GM19023 (cell line): ENCODE results near the gene PPIL6.
"Not testable (repeated sequence)": the region's sequence is repeated elsewhere in the genome, so short reads cannot be mapped to it uniquely, and the experiment has no call there.

Experiments
- ATAC-seq: cut with Tn5 transposase; IDR thresholded peaks from one replicate; pipeline ENCODE4 v1.9.1; 2021; ENCODE audit warnings: mild to moderate bottlenecking, moderate library complexity; ENCODE audit not compliant: unreplicated experiment

Gene PPIL6

DNA sequence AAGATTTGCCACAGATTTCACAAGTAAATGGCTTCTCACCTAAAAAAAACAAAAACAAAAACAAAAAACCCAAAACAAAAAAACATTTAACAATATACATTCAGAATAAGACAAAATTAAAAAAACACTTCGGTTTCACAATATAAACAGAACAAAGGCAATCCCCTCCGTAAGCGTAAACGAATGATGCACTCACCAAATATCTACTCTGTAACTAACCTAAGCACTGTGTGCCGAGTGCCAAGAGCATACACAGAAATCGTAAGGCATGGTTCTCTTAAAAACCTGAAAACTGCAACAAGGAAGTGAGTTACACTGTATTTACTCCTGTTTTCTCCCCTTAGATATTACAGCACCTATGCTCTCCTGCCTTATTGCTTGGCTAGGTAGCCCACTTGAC is 27.3 kb upstream of the PPIL6 start:
- ATAC-seq = no peak

DNA sequence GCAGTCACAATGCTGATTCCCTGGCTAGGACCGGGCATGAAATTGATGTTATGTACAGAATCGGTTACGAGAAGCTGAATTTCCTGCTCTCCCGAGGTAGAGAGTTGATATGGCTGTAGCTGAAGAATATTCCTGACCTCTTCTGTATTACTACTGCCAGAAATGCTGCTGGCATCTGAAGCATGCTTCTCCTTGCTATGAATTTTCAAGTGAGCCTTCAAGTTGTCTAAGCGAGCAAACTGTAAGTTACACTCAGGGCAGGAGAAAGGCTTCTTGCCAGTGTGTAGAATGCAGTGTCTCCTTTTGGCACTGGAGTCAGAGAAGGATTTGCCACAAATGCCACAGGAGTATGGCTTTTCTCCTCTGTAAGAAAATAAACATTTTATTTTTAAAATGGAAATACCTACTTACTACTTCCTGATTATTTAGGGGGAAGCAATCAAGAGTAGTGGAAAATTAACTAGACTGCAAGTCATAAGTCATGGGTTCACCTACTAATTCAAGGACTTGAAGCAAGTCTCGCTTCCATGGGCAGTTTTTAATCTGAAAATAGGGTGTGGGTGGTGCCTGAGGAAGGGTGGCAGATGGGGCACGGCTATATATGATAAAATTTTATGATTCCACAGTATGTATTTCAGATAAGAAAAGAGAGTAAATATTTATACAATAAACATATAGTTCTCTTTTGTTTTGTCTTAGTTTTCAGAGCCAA is 25.9 kb upstream of the PPIL6 start:
- ATAC-seq = no peak

DNA sequence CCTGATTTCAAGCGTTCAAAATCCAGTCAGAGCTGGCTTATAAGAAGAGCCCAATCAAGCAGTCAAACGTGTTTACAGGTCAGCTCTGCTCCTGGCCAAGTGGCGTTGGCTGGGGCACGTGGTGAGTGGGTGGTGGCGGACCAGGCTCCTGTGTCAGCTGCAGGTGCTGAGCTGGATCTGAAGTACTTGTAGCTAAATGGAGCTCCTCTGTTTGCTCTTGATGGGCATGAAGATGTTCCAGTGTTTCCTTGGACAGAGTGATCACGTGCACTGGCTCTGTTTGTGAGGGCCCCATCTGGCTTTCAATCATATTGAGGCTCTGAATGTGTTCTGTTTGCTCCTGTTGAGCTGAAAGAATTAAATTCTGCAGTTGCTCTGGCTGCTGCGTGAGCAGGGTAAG is 25.3 kb upstream of the PPIL6 start:
- no peak for ATAC-seq

DNA sequence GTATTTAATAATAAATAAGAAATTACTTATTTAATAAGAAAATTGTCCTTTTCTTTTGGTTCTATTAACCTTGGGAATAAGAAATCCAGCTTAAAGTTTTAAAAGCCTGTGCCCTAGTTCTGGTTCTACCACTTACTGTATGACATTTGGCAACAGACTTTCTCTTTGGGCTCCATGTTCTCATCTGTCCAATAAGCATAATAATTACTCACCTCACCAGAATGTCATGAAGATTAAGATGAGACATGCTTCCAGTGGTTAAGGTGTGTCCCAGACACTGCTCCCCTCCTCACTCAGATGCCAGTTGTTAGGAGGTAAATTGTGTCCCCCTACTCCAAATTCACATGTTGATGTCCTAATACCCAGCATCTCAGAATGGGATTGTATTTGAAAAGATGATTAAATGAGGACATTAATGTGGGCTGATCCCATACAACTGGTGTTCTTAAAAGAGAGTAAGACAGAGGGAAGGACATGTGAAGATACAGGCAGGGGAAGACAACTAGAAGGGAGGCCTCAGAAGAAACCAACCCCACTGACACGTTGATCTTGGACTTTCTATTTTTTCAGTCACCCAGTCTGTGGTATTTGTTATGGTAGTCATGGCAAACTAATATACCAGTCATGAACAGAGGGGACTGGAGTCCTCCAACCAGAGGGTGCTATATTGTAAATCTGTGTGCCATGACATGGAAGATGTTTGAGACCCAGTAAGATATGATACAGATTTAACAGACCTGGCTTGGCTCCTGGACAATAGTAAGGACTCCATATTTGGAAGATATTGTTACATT is 21.5 kb upstream of the PPIL6 start:
- ATAC-seq = no peak

DNA sequence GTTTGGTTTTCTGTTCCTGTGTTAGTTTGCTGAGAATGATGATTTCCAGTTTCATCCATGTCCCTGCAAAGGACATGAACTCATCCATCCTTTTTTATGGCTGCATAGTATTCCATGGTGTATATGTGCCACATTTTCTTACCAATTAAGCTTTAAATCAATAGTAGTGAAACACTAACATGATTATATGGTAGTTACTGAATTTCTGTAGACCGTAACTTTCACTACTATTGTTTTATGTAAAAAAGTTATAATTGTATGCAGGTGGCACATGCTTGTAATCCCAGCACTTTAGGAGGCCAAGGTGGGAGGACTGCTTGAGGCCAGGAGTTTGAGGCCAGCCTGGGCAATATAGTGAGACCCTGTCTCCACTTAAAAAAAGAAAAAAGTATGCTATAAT is 20.8 kb upstream of the PPIL6 start:
- ATAC-seq = not testable (repeated sequence)

DNA sequence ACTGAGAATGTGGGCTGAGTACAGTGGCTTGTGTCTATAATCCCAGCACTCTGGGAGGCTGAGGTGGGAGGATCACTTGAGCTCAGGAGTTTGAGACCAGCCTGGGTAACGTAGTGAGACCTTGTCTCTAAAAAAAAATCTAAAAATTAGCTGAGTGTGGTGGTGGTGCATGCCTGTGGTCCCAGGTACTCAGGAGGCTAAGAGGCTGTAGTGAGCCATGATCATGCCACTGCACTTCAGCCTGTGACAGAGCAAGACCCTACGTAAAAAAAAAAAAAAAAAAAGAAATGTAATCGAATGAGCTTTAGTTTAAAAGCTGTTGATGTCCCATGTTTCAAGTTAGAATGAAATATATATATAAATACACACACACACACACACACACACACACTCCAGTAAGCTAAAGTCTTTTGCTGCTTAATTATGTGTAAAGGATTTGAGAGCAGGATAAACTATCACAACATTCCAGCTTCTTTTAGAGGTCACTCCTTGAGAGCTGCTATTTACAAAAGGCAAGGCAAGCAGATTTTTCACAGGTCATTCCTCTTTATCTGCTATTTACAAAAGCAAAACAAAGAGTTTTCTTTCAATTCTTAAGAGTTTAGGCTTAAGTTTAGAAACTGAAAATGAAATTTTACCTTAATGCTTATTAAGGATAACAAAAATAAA is 19.9 kb upstream of the PPIL6 start:
- no peak for ATAC-seq

DNA sequence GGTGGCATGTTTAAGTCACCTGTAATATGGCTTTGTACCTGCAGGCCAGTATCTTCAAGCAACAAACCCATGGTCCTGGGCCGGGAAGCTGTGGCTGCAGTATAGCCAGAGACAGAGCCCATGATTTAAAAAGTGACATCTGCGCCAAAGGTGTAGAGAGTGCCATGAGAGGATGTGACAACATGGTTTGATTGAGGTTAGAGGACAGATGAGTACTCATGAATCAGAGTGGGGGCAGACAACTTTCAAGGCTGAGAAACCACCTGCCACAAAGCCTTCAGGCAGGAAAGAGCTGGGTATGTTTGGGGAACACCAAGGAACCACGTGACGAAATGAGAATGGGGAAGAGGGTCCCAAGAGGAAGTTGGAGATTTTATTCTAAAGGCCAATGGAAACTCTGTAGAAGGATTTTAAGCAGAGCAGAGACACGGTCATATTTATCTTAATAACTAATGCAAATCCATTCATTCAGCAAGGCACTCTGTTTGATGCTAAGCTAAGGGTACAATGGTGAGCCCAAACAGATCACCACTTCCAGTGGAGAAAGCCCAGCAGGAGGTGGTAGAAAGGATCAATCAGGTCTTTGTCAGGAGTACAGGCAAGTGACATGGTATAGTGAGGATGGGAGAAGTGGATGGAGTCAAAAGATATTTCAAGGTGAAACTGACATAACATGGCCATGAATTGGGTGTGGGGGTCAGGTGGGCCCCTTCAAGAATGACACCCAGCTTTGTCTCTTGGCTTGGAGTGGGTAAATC is 18.5 kb upstream of the PPIL6 start:
- no peak for ATAC-seq

DNA sequence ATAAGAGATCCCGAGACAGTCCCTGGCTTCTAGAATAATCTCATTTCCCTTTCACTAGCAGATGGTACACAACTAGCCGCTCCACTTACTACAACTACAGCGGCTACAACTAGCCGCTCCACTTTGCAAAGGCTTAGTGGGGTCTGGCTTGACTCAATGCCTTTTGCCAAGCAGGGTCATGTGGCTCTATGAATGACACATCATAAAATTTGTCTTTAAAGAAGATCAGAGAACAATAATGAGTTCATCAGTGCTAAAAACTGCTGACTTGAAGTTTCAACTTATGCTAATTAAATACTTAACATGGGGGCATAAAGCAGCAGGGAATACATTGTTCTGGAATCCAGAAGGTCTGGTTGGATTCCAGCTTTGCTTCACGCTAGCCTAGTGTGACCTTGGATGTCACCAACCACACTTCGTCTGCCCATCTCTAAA is 17.2 kb upstream of the PPIL6 start:
- no peak for ATAC-seq

DNA sequence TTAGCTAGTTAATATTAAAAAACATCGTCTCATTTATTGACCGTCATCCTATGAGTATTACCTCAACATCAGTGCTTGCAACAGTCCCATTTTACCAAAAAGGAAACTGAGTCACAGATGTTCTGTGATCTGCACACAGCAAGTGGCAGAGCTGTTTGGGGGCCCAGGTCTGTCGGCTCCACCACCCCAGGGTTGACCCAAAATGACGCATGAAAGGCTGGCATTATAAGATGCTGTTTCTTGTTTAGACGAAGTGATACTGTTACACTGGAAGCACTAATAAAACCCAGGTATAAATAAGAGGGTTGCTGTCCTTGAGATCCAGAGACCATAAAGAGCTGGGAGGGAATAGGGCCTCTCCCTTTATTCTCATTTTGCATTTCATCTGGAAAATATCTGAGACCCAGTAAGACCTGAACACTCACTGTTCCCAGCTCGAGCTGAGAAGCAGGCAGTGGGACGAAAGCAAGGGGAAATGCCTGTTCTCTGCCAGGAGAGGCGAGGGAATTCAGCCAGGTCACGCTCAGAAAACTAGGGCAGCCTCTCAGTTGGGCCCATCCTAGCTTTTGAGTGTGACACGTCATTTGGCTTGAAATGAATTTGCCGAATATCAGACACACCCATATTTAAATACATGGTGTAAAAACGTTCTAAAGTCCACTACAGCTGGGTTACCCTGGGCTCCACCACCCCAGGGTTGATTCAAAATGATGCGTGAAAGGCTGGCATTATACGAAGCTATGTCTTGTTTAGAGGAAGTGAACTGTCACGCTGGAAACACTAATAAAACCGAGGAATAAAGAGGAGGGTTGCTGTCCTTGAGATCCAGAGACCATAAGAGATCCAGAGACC is 16.5 kb upstream of the PPIL6 start:
- ATAC-seq = no peak

DNA sequence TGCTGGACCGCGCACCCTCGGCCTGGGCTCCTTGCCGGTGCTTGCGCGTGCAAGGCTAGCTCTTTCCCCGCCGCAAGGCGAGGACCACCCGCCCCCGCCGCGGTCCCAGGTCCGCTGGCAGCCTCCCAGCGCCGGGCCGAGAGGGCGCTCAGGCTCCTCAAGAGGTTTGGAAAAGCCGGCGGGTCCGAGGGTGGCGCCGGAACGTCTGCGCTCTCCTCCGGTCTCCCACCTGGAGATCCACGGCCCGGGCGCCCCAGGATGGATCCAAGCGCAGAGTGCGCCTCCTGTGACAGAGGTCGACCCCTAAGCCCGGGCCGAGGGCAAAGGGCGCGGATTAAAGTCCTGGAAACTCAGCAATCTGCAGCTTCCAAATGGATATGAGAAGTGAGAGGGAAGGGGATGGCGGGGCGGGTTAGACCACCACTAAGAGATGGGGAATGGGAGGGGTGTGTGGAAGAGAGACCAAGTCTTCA is 15.7 kb upstream of the PPIL6 start:
- no peak for ATAC-seq

DNA sequence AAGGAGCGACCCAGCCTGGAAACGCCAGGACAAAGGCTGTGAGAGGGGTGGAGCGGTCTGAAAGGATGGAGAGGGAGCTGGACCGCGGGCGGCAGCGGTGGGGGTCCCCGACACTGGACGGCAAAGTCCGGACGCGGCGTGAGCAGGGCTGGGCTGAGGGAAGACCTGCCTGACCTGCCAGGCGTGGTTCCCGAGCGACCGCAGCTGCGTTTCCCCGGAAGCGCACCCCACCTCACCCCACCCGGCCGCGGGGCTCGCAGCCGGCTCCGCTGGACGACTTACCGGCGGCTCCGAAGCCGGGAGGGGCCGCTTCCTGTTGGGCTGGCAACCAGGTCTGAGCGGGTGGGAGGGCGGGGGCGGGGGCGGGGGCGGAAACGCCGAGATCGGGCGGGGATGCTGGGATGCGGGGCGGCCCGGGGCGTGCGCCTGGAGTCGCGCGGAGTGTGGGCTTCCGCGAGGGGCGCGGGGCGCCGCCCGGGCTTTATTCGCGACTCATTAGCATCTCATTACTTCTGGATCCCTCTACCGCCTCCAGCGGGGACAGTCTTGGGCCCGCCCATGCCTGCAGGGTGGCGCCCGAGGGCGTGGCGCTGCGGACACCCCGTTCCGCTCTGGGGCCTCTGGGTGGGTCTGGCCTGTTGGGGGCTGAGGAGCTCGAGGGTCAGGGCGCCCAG is 15.1 kb upstream of the PPIL6 start, which contains the start of gene MICAL1:
TSS of gene MICAL1 (minus strand) at position 336 of the 674 bp plus-strand sequence. CDS start 1,576 bp downstream, outside the sequence.
- ATAC-seq = peak; percentile 65

DNA sequence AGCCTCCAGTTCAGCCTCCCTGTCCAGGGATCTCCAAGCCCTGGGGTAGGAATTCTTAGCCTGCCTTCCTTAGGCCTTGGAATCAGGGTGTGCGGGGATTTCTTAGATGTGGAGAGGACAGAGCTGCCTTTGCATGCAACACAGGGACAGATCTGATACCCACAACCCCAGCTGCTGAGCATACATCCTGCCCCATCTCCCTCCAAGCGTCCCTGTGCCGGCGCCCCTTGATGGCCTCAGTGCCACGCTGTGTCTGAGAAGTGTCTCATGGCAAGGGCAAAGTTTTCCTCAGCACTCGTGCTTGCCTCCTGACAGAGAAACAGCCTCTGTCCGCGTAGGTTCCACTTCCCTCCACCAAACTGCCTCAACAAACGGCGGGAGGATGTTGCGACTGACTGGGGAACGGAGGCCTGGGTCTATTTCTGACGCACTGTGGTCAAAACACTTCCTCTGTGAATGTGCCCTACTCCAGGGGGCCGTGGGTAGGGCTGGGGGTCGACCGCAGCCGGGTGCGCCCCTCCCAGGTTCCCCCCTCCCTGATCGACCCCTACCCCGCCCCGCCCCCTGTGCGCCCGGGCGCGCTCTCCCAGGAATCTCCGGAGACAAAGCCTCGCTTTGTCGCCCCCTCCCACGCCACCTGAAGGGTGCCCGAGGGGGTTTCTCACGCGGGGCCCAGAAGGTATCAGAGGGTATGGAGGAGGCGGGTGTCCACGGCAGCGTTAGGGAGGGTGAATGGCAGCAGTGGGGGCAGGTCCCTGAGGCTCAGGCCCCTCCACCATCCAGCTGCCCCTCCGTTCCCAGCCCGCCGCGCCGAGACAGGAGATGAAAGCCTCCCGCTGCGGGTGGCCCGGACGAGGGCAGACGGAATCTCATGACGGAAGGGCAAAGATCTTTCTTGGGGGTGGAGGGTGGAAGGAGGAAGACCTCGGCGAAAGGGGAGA is 14.3 kb upstream of the PPIL6 start:
- ATAC-seq = peak; percentile 32

DNA sequence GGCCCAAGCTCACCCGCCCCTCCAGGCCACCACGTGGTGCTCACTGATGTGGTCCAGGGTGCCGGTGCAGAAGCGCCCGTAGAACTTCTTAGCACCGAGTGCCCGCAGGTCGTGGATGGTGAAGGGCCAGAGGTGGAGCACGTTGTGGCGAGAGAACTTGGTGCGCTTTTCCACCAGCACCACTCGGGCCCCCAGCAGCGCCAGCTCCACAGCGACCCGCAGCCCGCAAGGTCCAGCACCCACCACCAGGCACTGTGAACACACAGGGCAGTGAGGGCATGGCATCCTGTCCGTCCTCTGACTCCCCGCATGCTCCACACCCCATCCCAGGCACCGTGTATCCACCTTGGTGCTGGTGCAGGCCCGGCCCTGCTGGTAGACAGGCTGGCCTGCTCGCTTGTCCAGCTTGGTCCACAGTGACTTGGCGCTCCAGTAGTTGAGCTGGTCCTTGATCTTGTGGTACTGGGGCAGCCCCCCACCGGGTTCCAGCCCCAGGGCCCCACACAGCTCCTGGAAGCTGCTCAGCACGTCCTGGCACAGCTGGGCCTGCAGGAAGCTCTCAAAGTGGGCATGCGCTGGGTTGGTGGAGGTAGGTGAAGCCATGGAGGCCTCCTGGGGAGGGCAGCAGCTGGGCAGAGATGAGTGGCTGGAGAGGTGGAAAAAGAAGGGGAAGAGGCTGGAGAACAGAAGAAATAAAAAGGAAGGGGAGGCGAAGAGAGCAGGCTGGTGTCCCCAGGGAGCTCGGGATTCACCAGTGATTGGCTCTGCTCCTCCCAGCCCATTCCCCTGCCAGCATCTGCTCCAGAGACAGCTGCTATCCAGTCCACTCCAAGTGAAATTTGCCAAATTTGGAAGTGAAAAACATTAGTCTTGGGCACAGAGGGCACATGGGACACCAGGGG is 13.4 kb upstream of the PPIL6 start:
- ATAC-seq = no peak

DNA sequence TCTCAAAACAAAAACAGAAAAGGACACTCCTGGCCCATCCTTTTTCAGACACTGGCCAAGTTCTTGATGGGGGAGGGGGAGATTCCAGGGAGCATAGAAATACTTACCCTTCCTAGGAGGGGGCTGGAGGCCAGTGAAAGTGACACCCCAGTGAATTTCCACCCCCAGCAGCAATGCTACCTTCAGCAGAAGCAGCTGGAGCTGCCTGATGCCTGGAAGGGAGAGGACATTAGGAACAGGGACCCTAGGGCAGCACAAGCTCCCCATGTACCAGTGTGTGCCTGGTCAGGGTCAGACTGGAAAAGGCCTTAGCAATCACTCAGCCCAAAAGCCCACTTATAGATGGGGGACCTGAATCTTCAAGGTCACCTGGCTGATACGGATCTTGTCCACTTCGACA is 12.7 kb upstream of the PPIL6 start:
- ATAC-seq = no peak

DNA sequence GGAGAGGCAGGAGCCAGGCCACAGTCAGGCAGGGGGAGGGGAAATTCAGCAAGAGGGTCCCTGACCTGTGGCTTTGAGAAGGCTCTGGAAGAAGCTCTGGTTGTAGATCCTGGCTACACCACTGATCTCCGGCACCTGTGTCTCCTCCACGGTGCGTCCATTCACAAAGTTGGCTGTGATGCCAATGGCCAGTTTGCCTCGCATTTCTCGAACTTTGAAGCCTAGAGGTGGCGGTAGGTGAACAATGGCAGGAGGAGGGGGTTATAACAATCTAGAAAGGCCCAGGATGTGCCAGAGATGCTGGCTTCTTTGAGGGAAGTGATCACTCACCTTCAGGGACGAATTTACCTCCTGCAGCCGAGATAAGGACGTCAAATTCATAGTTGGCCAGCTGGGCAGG is 11.8 kb upstream of the PPIL6 start:
- ATAC-seq = no peak

DNA sequence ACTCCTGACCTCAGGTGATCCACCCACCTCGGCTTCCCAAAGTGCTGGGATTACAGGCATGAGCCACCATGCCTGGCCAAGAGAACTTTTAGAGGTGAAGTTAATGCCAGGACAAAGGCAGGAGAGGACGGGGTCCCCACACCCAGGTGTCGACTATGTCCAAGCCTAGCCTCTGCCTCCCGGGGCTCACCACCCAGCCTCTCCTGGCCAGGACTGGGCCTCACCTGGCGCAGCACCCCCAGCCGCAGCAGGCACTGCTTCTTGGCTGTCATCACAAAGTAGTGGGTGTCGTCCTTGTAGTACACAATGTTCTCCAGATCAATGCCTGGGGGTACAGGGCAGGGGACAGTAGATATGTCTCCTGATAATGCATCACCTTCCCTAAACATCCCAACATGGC is 10.9 kb upstream of the PPIL6 start:
- ATAC-seq = no peak

DNA sequence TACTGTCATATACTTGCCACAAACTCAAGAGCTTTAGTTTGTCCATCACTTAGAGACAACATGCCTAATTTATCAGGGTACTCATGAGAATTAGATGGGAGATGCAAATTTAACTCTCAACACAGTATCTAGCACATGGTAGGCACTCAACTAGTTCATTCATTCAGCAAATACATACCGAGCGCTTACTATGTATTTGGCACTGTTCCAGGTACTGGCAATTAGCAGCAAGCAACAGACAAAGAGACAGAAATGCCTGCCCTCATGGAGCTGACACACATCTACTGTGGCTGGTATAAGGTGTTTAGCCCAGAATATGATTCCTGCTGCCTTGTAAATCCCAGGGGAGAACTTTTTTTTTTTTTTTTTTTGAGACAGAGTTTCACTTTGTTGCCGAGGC is 10.4 kb upstream of the PPIL6 start:
- ATAC-seq = no peak
